IPS-18a (cell line): ENCODE data around the gene MRPL36.

Experiments used
- H3K27ac ChIP-seq: one replicate; pipeline ENCODE4 v1.5.1; 2013; ENCODE audit warnings: low read length
- H3K27me3 ChIP-seq: one replicate; pipeline ENCODE4 v1.6.1; 2013; ENCODE audit warnings: mild to moderate bottlenecking, low read length; ENCODE audit not compliant: control insufficient read depth, insufficient read depth
- H3K36me3 ChIP-seq: one replicate; pipeline ENCODE4 v1.6.1; 2013; ENCODE audit warnings: low read depth, low read length; ENCODE audit not compliant: control insufficient read depth
- H3K4me1 ChIP-seq: one replicate; pipeline ENCODE4 v1.6.1; 2013; ENCODE audit warnings: low read depth, low read length; ENCODE audit not compliant: control insufficient read depth
- H3K4me3 ChIP-seq: one replicate; pipeline ENCODE4 v1.5.1; 2013; ENCODE audit warnings: low read length
- H3K9ac ChIP-seq: one replicate; pipeline ENCODE4 v1.6.1; 2013; ENCODE audit warnings: mild to moderate bottlenecking, low read length, moderate library complexity
- H3K9me3 ChIP-seq: one replicate; pipeline ENCODE4 v1.6.1; 2013; ENCODE audit warnings: low read depth, low read length; ENCODE audit not compliant: control insufficient read depth

The MRPL36 gene

GRCh38 chr5:1838013-1838412 is 38.4 kb upstream of the MRPL36 start:
- Histone ChIP-seq H3K4me1 (peaks cover 16% of the 10 kb centered on the region), H3K36me3 (no peaks in the 10 kb centered on the region), H3K27me3 (peaks cover 11% of the 10 kb centered on the region), H3K4me3 (no peak overlapping the region), H3K27ac (no peak overlapping the region), H3K9ac (no peak overlapping the region), H3K9me3 (no peaks in the 10 kb centered on the region)

DNA sequence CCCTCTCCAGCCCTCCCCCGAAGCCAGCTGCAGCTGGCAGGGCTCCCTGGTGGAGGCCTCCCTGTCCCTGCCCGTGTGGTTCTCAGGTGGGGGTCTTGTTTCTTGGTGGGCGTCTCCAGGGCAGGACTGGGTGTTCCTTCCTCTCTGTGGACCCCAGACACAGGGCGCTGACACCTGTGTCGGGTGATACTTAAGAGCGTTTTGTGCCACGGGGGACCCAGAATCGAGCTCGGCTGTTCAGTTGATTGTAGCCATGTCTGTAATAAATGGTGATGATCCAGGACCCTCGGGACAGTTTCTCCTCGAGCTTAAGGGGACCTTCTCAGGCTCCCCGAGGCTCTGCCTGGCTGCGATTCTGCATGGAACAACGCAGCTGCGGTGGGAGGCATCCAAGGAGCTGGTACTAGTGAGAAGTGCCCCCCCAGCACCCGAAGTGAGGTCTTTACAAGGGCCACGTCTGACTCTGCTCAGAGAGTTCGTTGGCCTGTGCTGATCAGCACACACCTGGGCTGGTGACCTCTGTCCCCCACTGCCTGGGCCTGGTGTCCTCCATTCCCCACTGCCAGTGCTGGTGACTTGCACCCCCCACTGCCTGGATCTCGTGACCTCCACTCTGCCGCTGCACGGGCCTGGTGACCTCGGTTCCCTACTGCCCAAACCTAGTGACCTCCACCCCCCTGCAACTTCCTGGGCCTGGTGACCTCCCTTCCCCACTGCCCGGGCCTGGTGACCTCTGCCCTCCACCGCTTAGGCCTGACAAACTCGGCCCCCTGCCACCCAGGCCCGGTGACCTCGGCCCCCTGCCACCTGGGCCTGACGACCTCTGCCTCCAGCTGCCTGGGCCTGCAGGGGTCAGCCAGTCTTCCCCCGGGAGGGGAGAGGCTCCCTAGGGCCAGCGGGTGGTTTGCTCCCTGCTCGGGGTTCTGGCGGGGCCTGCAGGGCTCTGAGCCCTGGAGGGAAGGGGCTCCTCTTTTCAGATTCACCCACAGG is 37.5 kb upstream of the MRPL36 start:
- peaks cover 18% of the 10 kb centered on the region for H3K4me1 ChIP-seq

GRCh38 chr5:1836176-1836890 is 36.7 kb upstream of the MRPL36 start:
- H3K27ac ChIP-seq: no peak overlapping the region
- H3K4me3 ChIP-seq: no peak overlapping the region
- H3K9ac ChIP-seq: no peak overlapping the region
- no peaks in the 10 kb centered on the region for H3K36me3 ChIP-seq
- peaks cover 22% of the 10 kb centered on the region for H3K4me1 ChIP-seq
- H3K27me3 ChIP-seq: peaks cover 10% of the 10 kb centered on the region
- H3K9me3 ChIP-seq: no peaks in the 10 kb centered on the region

More for the DNA sequence above, 37.5 kb upstream of the MRPL36 start:
- Histone ChIP-seq H3K36me3 (no peaks in the 10 kb centered on the region), H3K9me3 (no peaks in the 10 kb centered on the region), H3K9ac (no peak overlapping the region), H3K4me3 (no peak overlapping the region), H3K27me3 (peaks cover 16% of the 10 kb centered on the region), H3K27ac (no peak overlapping the region)

GRCh38 chr5:1835431-1835830 is 35.8 kb upstream of the MRPL36 start:
- H3K9ac ChIP-seq: no peak overlapping the region
- no peaks in the 10 kb centered on the region for H3K9me3 ChIP-seq
- no peaks in the 10 kb centered on the region for H3K36me3 ChIP-seq
- peaks cover 22% of the 10 kb centered on the region for H3K4me1 ChIP-seq
- H3K27me3 ChIP-seq: peaks cover 10% of the 10 kb centered on the region
- H3K27ac ChIP-seq: no peak overlapping the region
- H3K4me3 ChIP-seq: no peak overlapping the region

- Histone ChIP-seq H3K27ac (no peak overlapping the region), H3K9me3 (no peaks in the 10 kb centered on the region), H3K4me1 (peaks cover 22% of the 10 kb centered on the region), H3K36me3 (no peaks in the 10 kb centered on the region), H3K4me3 (no peak overlapping the region), H3K27me3 (peaks cover 10% of the 10 kb centered on the region), H3K9ac (no peak overlapping the region)
These were observed 35.2 kb upstream of the MRPL36 start for GRCh38 chr5:1834721-1835429.

- H3K9me3 ChIP-seq: no peaks in the 10 kb centered on the region
- H3K27me3 ChIP-seq: peaks cover 10% of the 10 kb centered on the region
- no peak overlapping the region for H3K27ac ChIP-seq
- no peaks in the 10 kb centered on the region for H3K36me3 ChIP-seq
- H3K4me3 ChIP-seq: no peak overlapping the region
- peaks cover 22% of the 10 kb centered on the region for H3K4me1 ChIP-seq
- no peak overlapping the region for H3K9ac ChIP-seq
These were observed 34.5 kb upstream of the MRPL36 start for GRCh38 chr5:1834022-1834551.

GRCh38 chr5:1833264-1834021 is 33.8 kb upstream of the MRPL36 start:
- Histone ChIP-seq H3K4me1 (peaks cover 22% of the 10 kb centered on the region), H3K27me3 (peaks cover 10% of the 10 kb centered on the region), H3K9ac (no peak overlapping the region), H3K9me3 (no peaks in the 10 kb centered on the region), H3K36me3 (no peaks in the 10 kb centered on the region), H3K27ac (no peak overlapping the region), H3K4me3 (no peak overlapping the region)

GRCh38 chr5:1832511-1833250 is 33.0 kb upstream of the MRPL36 start:
- Histone ChIP-seq H3K4me1 (peaks cover 22% of the 10 kb centered on the region), H3K27ac (no peak overlapping the region), H3K9ac (no peak overlapping the region), H3K27me3 (peaks cover 10% of the 10 kb centered on the region), H3K4me3 (no peak overlapping the region), H3K36me3 (no peaks in the 10 kb centered on the region), H3K9me3 (no peaks in the 10 kb centered on the region)

DNA sequence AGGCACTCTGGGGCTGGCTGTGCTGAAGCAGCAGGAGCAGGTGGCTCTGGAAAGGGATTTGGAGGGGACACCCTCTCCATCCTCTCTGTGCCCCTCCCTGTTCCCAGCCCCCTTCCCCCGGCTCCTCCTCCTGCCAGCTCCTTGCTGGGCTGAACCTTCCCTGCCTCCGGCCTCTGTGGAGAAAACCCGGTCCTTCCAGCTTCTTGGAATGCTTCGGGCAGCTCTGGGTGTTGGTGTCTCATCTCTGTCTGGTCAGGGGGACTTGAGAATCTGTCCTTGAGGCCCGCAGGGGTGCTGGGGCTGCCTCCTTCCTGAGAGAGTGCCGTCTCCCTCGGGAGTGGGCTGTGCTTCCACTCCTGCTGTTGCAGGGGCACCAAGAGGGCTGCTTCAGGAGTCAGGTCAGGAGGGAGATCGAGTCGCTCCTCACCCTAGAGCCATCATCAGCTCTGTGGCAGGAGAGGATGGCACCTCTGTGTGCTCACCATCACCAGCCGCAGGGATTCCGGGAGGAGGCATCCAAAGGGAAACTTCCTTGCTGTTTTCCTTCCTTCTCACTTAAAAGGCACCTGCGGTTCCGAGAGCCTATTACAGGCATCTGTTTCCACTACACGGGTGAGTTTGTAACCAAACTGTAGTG is 32.2 kb upstream of the MRPL36 start:
- Histone ChIP-seq H3K4me1 (peaks cover 22% of the 10 kb centered on the region), H3K9ac (no peak overlapping the region), H3K36me3 (no peaks in the 10 kb centered on the region), H3K4me3 (no peak overlapping the region), H3K9me3 (no peaks in the 10 kb centered on the region), H3K27me3 (peaks cover 10% of the 10 kb centered on the region), H3K27ac (no peak overlapping the region)

DNA sequence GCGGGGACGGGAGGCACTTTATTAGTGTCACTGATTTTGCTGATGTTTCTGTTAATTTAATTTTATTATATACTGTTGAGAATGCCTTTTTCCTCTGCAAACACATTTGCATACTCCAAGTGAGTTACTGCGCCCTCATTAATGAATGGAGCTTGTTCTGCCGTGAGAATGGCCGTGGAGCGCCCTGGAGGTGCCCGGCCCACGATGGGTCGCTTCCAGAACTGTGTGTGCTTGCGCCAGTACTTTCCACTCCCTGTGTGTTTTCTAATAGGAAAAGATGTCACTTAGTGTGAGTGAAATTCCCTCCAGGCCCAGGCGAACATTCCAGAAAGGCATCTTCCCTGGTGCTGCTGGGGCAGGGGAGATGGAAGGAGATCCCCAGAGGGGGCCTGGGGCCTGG is 31.6 kb upstream of the MRPL36 start:
- Histone ChIP-seq H3K36me3 (no peaks in the 10 kb centered on the region), H3K4me3 (no peak overlapping the region)

More for the DNA sequence above, 31.6 kb upstream of the MRPL36 start:
- no peak overlapping the region for H3K27ac ChIP-seq
- no peaks in the 10 kb centered on the region for H3K9me3 ChIP-seq
- H3K9ac ChIP-seq: no peak overlapping the region
- peaks cover 22% of the 10 kb centered on the region for H3K4me1 ChIP-seq
- peaks cover 10% of the 10 kb centered on the region for H3K27me3 ChIP-seq
